RCC 7860 (cell line): ENCODE data around the gene BCL2L1.
A peak's percentile ranks its signal among the peaks of the same experiment; 100 is the strongest.

Source experiments
- DNase-seq: peaks from one replicate; pipeline ENCODE4 v3.0.0-alpha.2; 2015; ENCODE audit warnings: low spot score
- FAIRE-seq: peaks from 2 replicates; lab custom pipeline; 2012; peaks lifted over from hg19 to GRCh38; lab: Jason Lieb, UNC

The BCL2L1 gene

DNA sequence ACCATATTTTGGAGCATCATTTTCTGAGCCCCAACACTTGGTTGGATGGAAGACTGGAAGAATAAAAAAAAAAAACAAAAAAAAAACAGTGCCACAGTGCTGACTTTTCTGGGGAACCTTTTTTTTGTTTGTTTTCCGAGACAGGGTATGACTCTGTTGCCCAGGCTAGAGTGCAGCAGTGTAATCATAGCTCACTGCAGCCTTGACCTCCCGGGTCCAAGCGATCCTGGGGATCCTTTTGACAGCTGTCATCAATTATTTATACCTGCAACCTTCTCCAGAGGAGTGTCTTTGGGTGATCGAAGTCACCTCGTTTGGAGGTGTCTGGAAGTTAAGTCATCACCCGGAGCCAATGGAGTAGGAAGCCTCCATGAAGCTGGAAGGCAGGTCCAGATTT is 8.7 kb upstream of the BCL2L1 start:
- no peak for FAIRE-seq

DNA sequence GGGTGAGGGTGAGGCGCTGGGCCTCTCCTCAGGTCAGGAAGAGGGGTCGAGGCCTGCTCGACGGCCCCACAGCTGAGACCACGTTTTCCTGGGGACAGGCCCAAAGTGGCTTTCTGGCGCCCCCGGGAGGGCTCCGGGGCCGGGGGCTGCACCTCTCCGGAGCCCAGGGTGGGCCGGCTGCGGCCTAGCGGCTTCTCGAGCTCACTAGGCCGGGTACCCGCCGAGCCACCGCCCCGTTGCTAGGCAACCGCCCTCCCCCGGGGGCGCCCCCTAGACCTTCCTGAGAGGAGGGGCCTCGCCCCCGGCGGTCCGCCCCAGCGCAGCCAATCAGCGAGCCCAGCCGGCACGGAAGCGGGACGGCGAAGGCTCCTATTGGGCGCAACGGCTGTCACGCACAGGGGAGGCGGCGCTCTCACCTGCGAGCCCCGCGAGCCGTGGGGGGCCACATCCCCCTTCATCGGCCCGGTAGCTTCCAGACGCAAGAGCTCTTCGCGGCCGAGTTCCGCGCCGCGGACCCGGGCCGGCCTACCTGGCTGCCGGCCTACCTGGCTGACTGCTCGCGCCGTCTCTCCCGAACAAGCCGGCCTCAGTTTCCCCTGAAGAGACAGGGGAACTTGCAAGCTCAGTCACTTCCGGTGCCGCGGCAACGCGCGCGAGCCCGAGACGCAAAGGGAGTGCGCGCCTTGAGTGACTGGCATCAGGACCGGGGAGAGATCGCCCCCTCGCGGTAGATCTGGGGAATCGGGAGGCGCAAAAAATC is 831 bp upstream of the BCL2L1 start:
- FAIRE-seq = peak; percentile 57
- DNase-seq = peak; percentile 95

More for the DNA sequence above, 8.7 kb upstream of the BCL2L1 start:
- DNase-seq = no peak

DNA sequence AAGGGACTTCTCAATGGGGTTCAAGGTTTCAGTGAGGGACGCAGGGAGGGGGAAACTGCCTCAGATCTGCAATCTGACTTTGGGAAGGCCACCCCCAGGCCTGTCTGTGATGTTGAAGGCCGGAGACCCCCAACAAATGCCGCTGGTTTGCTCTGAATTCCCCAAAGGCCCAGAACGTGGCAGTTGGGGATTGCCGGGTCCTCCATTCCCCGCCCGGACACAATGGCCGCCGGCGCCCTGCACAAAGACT is 326 bp upstream of the BCL2L1 start:
- FAIRE-seq (no peak), DNase-seq (no peak)

DNA sequence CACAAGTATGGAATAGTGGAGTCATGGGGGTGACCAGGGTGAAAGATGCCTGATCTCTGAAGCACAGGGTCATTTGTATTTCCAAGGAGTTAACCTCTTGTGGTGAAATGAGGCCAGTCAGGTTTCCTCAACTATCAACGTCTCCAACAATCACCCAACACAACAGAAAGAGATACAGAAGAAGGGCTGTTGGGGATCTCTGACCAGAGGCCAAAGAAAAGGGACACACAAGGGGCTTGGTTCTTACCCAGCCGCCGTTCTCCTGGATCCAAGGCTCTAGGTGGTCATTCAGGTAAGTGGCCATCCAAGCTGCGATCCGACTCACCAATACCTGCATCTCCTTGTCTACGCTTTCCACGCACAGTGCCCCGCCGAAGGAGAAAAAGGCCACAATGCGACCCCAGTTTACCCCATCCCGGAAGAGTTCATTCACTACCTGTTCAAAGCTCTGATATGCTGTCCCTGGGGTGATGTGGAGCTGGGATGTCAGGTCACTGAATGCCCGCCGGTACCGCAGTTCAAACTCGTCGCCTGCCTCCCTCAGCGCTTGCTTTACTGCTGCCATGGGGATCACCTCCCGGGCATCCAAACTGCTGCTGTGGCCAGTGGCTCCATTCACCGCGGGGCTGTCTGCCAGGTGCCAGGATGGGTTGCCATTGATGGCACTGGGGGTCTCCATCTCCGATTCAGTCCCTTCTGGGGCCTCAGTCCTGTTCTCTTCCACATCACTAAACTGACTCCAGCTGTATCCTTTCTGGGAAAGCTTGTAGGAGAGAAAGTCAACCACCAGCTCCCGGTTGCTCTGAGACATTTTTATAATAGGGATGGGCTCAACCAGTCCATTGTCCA is 1.0 kb downstream of the BCL2L1 start:
- FAIRE-seq (no peak), DNase-seq (peak; percentile 26)

DNA sequence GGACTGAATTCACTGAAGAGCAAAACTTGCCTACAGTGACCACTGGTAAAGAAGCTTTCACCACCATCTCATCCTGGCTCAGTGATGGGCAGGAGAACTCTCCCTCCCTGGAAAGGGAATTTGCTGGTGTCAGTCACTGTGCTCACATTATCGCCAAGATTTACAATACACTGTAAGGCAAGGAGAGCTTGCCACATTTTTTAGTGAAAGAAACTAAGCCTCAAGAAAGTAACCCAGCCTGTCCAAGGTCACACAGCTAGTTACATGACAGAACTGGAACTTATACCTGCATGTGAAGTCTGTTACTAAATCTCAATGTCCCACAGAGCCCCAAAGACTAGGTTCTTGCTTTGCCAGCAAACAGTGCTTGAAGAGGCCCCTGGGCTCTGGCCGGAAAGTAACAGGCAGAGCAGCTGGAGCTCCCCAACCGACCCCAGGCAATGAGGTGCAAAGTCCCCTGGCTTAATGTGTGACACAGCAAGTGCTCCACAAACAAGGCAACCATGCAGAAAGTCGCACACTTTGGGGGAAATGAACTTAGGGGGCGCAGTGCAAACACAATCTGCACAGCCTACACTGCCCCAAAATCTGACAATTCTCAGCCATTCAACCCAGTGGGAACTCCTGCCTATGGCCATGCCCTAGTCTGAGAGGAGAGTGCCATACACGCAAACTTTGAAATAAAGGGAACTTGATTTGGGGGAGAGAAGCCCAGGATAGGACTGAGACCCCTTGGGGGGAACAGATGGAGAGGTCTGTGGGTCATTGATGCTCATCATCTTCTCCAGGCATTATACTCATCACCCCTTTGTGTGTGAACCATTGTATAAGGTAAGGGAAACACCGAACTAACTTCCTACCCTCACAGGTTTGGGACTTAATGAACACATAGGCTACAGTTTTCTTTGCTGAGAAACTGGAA is 1.9 kb downstream of the BCL2L1 start:
- no peak for FAIRE-seq
- peak; percentile 31 for DNase-seq

DNA sequence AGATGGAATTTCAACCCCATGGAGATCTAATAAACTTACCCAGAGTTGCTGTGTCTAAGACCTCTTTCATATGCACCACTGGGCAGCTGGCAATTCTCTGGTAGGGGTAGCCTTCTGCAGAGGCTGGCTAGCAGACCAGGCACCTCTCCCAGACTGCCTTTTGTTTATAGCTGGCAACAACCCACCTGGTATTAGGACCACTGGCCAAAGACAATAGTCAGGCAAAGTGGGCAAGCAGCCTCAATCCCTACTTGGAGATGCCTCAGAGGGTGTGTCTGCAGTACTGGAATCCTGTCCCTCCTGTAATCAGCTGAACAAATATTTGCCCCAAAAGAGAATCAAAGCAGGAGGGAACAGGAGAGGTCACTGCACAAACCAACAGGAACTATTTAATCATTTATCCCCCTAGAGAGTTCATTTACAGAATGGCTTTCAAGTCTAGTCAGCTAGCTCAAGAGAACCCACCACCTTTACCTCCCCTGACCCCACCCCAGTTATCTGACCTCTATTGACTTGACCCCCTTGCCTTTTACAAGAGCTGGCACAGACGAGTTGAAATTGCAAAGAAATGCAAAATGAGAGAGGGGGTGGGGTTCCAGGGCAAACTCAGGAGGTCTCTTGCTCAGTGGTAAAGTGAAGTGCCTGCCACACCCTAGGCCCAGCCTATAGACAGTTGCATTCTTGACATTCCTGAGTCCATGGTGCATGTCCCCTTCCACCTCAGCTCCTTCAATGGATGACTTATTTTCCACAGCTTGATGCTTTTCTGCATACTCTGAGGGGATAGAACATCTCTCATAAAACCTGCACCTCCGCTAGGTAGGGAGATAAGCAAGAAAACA is 2.8 kb downstream of the BCL2L1 start:
- DNase-seq (peak; percentile 99), FAIRE-seq (peak; percentile 92)

GRCh38 chr20:31718952-31719643 is 3.6 kb downstream of the BCL2L1 start:
- no peak for FAIRE-seq

GRCh38 chr20:31717478-31718201 is 5.0 kb downstream of the BCL2L1 start:
- FAIRE-seq = no peak
- no peak for DNase-seq

More at GRCh38 chr20:31718952-31719643, 3.6 kb downstream of the BCL2L1 start:
- DNase-seq = peak; percentile 49

DNA sequence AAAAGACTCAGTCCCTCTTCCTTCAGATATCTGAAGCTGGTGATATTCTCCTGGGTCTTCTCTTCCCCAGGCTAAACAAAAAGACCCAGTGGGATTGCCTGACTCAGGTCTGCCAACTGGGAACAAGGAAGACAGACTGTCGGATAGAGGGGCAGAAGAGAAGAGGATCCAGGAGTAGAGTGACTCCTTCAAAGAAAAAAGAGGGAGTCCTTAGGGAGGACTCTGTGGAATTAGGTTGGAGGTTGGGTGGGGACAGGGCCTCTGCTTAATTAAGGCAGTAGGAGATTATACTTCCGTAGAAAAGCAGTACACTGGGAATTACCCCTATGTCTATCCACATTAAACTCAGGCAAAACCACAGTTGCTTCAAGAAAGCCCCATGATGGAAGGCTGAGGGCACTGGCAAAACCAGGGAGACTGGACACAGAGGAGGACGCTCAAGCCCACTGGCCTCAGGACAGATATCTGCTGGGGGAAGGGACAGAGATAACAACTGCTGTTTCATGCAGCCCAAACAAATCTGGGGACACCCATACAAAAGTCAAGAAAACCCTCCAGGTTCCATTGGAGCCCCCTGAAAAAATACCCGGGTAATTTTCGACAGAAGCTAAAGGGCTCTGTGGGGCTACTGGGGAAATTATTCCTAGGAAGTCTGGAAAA is 5.7 kb downstream of the BCL2L1 start:
- DNase-seq (no peak), FAIRE-seq (no peak)

DNA sequence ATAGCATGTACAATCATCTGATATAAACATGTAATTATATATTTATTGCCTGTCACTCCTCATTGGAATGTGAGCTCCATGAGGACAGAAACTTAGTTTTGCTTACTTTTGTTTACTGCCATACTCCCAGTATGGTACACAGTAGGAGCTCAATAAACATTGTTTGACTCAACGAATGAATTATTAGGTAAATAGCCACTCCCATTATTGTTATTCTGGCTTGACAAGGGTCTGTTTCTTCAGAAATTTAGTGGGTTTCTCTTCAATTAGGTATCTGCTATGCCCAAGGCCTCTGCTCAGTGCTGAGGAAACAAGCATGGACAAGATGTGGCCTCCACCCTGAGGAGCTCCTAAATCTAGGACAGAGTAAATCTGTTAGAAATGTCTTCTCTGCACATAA is 6.3 kb downstream of the BCL2L1 start:
- DNase-seq = no peak
- FAIRE-seq = no peak

DNA sequence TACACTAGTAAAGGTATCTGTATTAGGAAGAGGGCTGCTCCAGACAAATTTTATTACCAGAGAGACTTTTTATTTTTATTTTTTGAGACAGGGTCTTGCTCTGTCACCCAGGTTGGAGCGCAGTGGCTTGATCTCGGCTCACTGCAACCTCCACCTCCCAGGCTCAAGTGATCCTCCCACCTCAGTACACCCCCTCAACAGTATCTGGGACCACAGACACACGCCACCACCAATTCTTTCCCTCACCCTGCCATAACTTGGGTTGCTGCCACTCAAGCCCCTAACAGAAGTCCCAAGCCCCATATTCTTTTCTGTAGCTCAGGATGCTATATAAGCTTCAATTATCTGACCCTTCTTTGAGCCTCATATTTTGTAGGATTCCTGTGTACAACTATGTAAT is 6.9 kb downstream of the BCL2L1 start:
- FAIRE-seq (no peak), DNase-seq (no peak)

GRCh38 chr20:31713312-31714273 is 9.1 kb downstream of the BCL2L1 start:
- DNase-seq (peak; percentile 87), FAIRE-seq (no peak)

- peak; percentile 90 for FAIRE-seq
These were observed 9.9 kb downstream of the BCL2L1 start for GRCh38 chr20:31712564-31713311.

DNA sequence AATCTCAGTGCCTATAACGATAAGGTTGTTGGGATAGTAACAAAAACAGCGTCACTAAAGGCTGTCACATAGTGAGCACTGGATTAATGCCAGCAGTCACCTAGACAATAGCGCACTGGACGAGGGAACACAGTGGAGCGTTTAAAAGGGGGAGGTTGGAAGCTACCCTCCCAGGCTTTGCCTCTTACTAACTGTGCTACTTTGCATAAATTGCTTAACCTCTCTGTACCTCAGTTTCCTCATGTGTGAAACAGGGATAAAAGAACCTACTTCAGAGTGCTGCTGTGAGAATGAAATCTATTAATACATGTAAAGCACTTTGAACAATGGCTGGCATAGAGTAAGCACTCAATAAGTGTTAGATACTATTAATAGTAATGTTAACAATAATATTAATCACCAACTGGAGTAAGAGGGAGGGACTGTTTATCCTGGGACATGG is 10.5 kb downstream of the BCL2L1 start:
- DNase-seq (peak; percentile 7), FAIRE-seq (no peak)

More at GRCh38 chr20:31712564-31713311, 9.9 kb downstream of the BCL2L1 start:
- DNase-seq = peak; percentile 96

GRCh38 chr20:31711179-31712111 is 11.2 kb downstream of the BCL2L1 start:
- DNase-seq = no peak
- no peak for FAIRE-seq
